Sigmoid colon (tissue), 3 donors: ENCODE measurements around the gene KCNAB1.

Source experiments
- CTCF ChIP-seq, 4 experiments: fragments of 450-650 bp in 3 of 4; fragments of 200-600 bp in 1 of 4; IDR thresholded peaks; one replicate each; pipeline ENCODE4 v1.5.1; 2016 to 2019; ENCODE audit warnings: antibody characterized with exemption in 4 of 4, mild to moderate bottlenecking in 3 of 4, moderate library complexity in 2 of 4
- POLR2A ChIP-seq, 2 donors: fragments of 450-650 bp; IDR thresholded peaks; one replicate each; pipeline ENCODE4 v1.6.1; 2016; ENCODE audit warnings: antibody characterized with exemption in 2 of 2, mild to moderate bottlenecking in 2 of 2, moderate library complexity in 2 of 2

- TF ChIP-seq CTCF (IDR thresholded peaks at IDR 0.05) (no peak), POLR2A (IDR thresholded peaks at IDR 0.05) (no peak)
Measured at GRCh38 chr3:156131241-156131640, 10.9 kb downstream of the KCNAB1 start.
